Upper lobe of right lung (tissue), 1 donor: ENCODE measurements around the gene ZSWIM6. TPM values are rescaled to one million over a fixed set of nuclear protein-coding genes. Genes with fewer than 3 reads are reported as not detected.

Experiments used
- ATAC-seq: fragments of 200-7000 bp; cut with Tn5 transposase; one replicate; pipeline ENCODE4 v1.9.1; 2020; ENCODE audit warnings: mild to moderate bottlenecking, moderate library complexity
- DNase-seq: peaks from one replicate; pipeline ENCODE4 v3.0.0-alpha.2; 2020
- H3K27ac ChIP-seq: fragments of 200-600 bp; one replicate; pipeline ENCODE4 v1.8.0; 2022
- H3K27me3 ChIP-seq: fragments of 200-600 bp; one replicate; pipeline ENCODE4 v1.8.0; 2022; ENCODE audit warnings: mild to moderate bottlenecking
- H3K36me3 ChIP-seq: fragments of 200-600 bp; one replicate; pipeline ENCODE4 v1.8.0; 2022
- H3K4me1 ChIP-seq: fragments of 200-600 bp; one replicate; pipeline ENCODE4 v1.8.0; 2022
- H3K4me3 ChIP-seq: fragments of 200-600 bp; one replicate; pipeline ENCODE4 v1.8.0; 2022; ENCODE audit warnings: mild to moderate bottlenecking
- H3K9me3 ChIP-seq: fragments of 200-600 bp; one replicate; pipeline ENCODE4 v1.8.0; 2022
- intact Hi-C: fragments of 100-400 bp; cut with DNase I; formaldehyde crosslinking; loops from one replicate; pipeline ENCODE4 v1.11.0; 2022
- total RNA-seq: library from RNA; stranded (reverse); fragmentation: NEBNext Ultra II Directional; extraction: Animal tissue kit (Norgen Biotek cat#: 25700); gene quantifications from one replicate; pipeline ENCODE4 v1.2.1, GENCODE V29; 2021
- TF ChIP-seq, protein P1 (sequence below): fragments of 200-600 bp; IDR thresholded peaks from one replicate; pipeline ENCODE4 v1.8.0; 2022; ENCODE audit warnings: antibody characterized with exemption
- donor health status: DM: no; HTN: yes; CAD: no; lungs with severe emphysema.

The ZSWIM6 gene
- total RNA-seq, 1 donor from 2014 or later, result 15.7 TPM

DNA sequence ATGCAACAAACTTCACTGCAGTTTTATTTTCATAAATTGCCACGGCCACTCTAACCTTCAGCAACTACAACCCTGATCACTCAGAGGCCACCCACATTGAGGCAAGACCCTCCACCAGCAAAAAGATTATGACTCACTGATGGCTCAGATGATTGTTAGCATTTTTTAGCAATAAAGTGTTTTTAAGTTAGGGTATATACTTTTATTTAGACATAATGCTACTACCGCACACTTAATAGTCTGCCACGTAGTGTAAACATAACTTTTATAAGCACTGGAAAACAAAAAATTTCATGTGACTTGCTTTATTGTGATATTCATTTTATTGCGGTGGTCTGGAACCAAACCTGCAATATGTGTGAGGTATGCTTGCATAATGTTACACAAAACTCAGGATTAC, 257.9 kb downstream of the ZSWIM6 start:
- Histone ChIP-seq H3K4me3 (no peak overlapping the region), H3K36me3 (no peaks in the 10 kb centered on the region), H3K4me1 (no peaks in the 10 kb centered on the region), H3K9me3 (no peaks in the 10 kb centered on the region), H3K27me3 (no peaks in the 10 kb centered on the region), H3K27ac (no peak overlapping the region)
- TF ChIP-seq, protein P1, sequence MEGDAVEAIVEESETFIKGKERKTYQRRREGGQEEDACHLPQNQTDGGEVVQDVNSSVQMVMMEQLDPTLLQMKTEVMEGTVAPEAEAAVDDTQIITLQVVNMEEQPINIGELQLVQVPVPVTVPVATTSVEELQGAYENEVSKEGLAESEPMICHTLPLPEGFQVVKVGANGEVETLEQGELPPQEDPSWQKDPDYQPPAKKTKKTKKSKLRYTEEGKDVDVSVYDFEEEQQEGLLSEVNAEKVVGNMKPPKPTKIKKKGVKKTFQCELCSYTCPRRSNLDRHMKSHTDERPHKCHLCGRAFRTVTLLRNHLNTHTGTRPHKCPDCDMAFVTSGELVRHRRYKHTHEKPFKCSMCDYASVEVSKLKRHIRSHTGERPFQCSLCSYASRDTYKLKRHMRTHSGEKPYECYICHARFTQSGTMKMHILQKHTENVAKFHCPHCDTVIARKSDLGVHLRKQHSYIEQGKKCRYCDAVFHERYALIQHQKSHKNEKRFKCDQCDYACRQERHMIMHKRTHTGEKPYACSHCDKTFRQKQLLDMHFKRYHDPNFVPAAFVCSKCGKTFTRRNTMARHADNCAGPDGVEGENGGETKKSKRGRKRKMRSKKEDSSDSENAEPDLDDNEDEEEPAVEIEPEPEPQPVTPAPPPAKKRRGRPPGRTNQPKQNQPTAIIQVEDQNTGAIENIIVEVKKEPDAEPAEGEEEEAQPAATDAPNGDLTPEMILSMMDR, result no peak
- intact Hi-C loops, result no loop called here
- ATAC-seq (no peak), DNase-seq (no peak)

DNA sequence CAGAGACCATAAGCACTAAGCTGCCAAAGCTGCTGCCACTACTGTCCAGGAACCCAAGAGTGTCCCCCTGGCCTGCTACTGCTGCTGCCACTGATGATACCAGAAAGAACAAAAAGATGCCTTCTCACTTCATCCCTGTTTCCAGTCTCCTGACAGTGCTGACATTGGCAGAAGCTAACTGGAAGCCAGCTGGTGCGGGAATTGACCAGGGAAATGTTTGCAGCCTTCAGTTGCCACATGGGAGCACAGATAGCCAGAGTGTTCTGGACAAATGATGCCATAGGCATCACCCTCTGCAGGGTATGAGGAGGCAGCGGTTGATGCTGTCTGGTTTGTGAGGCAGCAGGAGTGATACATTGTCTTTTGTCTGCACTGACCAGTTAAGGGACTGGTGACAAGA, 258.4 kb downstream of the ZSWIM6 start:
- TF ChIP-seq, protein P1, result no peak
- Histone ChIP-seq H3K27me3 (no peaks in the 10 kb centered on the region), H3K27ac (no peak overlapping the region), H3K4me1 (no peaks in the 10 kb centered on the region), H3K36me3 (no peaks in the 10 kb centered on the region), H3K9me3 (no peaks in the 10 kb centered on the region), H3K4me3 (no peak overlapping the region)
- ATAC-seq (no peak), DNase-seq (no peak)
- intact Hi-C loops, result no loop called here

DNA sequence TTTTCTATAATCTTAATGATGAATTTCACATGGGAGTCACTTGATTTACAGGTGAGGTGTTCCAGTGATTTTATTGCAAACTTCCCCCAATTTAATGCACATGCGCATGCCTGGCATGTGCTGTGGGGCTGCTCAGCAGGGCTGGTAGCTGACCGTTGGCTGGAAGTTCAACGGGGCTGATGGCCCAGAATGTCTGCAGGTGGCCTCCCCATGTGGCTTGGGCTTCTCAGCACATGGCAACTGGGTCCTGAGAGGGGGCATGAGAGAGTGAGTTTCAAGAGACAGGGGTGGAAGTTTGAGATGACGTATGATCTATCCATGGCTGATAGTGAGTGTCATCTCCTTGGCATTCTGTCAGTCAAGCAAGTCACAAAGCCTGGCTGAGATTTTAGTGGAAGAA, 259.8 kb downstream of the ZSWIM6 start:
- Histone ChIP-seq H3K4me1 (no peaks in the 10 kb centered on the region), H3K4me3 (no peak overlapping the region), H3K27me3 (no peaks in the 10 kb centered on the region), H3K27ac (no peak overlapping the region), H3K9me3 (no peaks in the 10 kb centered on the region), H3K36me3 (no peaks in the 10 kb centered on the region)
- ATAC-seq, result no peak
- TF ChIP-seq, protein P1, result no peak
- no peak for DNase-seq
- intact Hi-C loops, result no loop called here

DNA sequence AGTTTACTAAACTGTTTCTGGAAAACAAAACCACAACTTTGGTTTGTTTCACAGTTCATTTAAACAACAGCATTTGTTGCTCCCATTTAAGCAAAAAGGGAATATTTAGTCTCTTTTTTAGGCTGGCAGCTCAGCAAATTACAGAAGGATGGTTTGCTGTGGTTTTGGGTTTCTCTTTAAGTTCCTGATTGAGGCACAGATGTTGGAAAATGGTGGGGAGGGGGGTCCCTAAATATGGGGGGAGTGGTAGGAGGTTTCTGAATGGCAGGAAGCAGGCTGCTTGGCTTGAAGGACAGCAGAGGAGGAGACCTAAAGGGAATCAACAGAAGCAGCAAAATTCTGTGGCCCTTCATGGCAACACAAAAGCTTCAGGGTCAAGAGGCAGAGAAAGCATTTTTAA, 263.4 kb downstream of the ZSWIM6 start:
- ATAC-seq (no peak), DNase-seq (no peak)
- intact Hi-C loops, result no loop called here
- TF ChIP-seq, protein P1, result no peak
- Histone ChIP-seq H3K9me3 (no peaks in the 10 kb centered on the region), H3K27me3 (no peaks in the 10 kb centered on the region), H3K4me3 (no peak overlapping the region), H3K27ac (no peak overlapping the region), H3K4me1 (peaks cover 8% of the 10 kb centered on the region), H3K36me3 (no peaks in the 10 kb centered on the region)

Other genes starting within 250 kb of the ZSWIM6 start
- gene SMIM15, start 169.8 kb upstream of the ZSWIM6 start, total RNA-seq, result 48.9 TPM